GM12892 (cell line): ENCODE data around the gene SRF.

Experiments used
- POLR2A ChIP-seq: IDR thresholded peaks from 2 replicates; pipeline ENCODE4 v1.6.1; 2011; ENCODE audit warnings: low read depth, low read length, control low read depth
- POLR2AphosphoS5 ChIP-seq: IDR thresholded peaks from 2 replicates; pipeline ENCODE4 v1.6.1; 2011; ENCODE audit warnings: low read depth, low read length, control low read depth
- TAF1 ChIP-seq: IDR thresholded peaks from 2 replicates; pipeline ENCODE4 v1.6.1; 2011; ENCODE audit warnings: low read depth, mild to moderate bottlenecking, control low read depth, low read length, borderline replicate concordance

DNA sequence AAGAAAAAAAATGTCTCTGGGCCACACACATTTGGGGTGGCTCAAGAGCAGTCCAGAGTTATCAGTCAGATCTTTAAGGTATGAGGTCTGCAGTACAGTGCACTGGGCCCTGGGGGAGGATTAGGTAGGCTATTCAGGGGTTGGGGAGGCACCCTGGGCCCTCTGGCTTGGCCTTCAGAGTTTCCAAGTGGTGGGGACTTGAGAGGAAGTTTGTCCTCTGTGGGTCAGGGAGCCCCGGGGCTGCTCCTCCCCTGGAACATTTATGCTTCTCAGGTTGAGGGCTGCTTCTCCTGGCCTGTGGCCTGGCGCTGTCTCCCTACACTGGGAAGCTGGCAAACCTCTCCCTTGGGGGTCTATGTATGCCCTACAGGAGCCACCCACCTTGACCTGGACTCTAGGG, 48.9 kb upstream of the SRF start:
- TF ChIP-seq POLR2AphosphoS5 (no peak), TAF1 (no peak), POLR2A (no peak)
